IMR-90 (cell line): Measurements from ENCODE around the gene C7. TPM values are rescaled to one million over a fixed set of nuclear protein-coding genes. Genes with fewer than 3 reads are reported as not detected.

Experiments used
- ATAC-seq: fragments of 200-7000 bp; cut with Tn5 transposase; 2 replicates; pipeline ENCODE4 v1.9.1; 2020; ENCODE audit warnings: low read depth, mild to moderate bottlenecking, moderate library complexity
- BruUV-seq: library from RNA; stranded (reverse); fragments of 400-500 nt; replicated peaks from 2 replicates; lab custom pipeline; 2021; lab: Mats Ljungman, UMichigan
- CTCF ChIA-PET: fragments of 300-600 bp; formaldehyde crosslinking; extraction: SDS; loops from one replicate; lab custom pipeline; 2021; ENCODE audit warnings: antibody characterized with exemption; lab: Yijun Ruan, JAX
- POLR2A ChIA-PET: fragments of 300-600 bp; sonication (Branson Sonifier 250); formaldehyde crosslinking; loops from one replicate; lab custom pipeline; 2022; ENCODE audit warnings: antibody characterized with exemption; ENCODE audit not compliant: unreplicated experiment; lab: Charles Lee
- DNase-seq: peaks from one replicate; pipeline ENCODE4 v3.0.0; 2013
- H2AFZ ChIP-seq: replicated peaks from 2 replicates; pipeline ENCODE3; 2013; ENCODE audit warnings: low read length, mild to moderate bottlenecking; ENCODE audit not compliant: poor library complexity
- H2AK5ac ChIP-seq: 2 replicates; pipeline ENCODE4 v1.6.1; 2013; ENCODE audit warnings: low read depth, low read length, inconsistent platforms
- H2AK9ac ChIP-seq: replicated peaks from 2 replicates; pipeline ENCODE3; 2013; ENCODE audit warnings: mild to moderate bottlenecking, low read depth, low read length, moderate library complexity; ENCODE audit not compliant: poor library complexity
- H2BK120ac ChIP-seq: 2 replicates; pipeline ENCODE4 v1.6.1; 2013; ENCODE audit warnings: low read depth, low read length, inconsistent platforms
- H2BK15ac ChIP-seq: 3 replicates; pipeline ENCODE4 v1.6.1; 2013; ENCODE audit warnings: low read depth, low read length, inconsistent platforms
- H2BK20ac ChIP-seq: 2 replicates; pipeline ENCODE4 v1.6.1; 2013; ENCODE audit warnings: low read depth, mild to moderate bottlenecking, inconsistent platforms, low read length, moderate library complexity
- H2BK5ac ChIP-seq: 2 replicates; pipeline ENCODE4 v1.6.1; 2013; ENCODE audit warnings: mild to moderate bottlenecking, low read depth, low read length, inconsistent platforms; ENCODE audit not compliant: poor library complexity, severe bottlenecking
- H3K14ac ChIP-seq: replicated peaks from 2 replicates; pipeline ENCODE4 v1.6.1; 2013; ENCODE audit warnings: low read depth, low read length, inconsistent platforms
- H3K18ac ChIP-seq: 2 replicates; pipeline ENCODE4 v1.6.1; 2013; ENCODE audit warnings: low read depth, low read length, control low read depth
- H3K23ac ChIP-seq: 2 replicates; pipeline ENCODE4 v1.6.1; 2013; ENCODE audit warnings: low read depth, low read length, inconsistent platforms
- H3K27ac ChIP-seq: 2 replicates; pipeline ENCODE4 v1.5.1; 2013; ENCODE audit warnings: mild to moderate bottlenecking, control low read depth, low read length; ENCODE audit not compliant: insufficient read depth
- H3K27me3 ChIP-seq: 2 replicates; pipeline ENCODE4 v1.6.1; 2013; ENCODE audit warnings: low read length; ENCODE audit not compliant: control insufficient read depth, insufficient read depth
- H3K36me3 ChIP-seq: 2 replicates; pipeline ENCODE4 v1.6.1; 2013; ENCODE audit warnings: low read length, mixed read lengths; ENCODE audit not compliant: control insufficient read depth, insufficient read depth
- H3K4ac ChIP-seq: 2 replicates; pipeline ENCODE4 v1.6.1; 2013; ENCODE audit warnings: low read depth, low read length, inconsistent platforms
- H3K4me1 ChIP-seq: 2 replicates; pipeline ENCODE4 v1.6.1; 2013; ENCODE audit warnings: low read length, mixed read lengths; ENCODE audit not compliant: control insufficient read depth, insufficient read depth
- H3K4me2 ChIP-seq: 2 replicates; pipeline ENCODE4 v1.6.1; 2013; ENCODE audit warnings: low read depth, mild to moderate bottlenecking, control low read depth, low read length, moderate library complexity
- H3K4me3 ChIP-seq: 2 replicates; pipeline ENCODE4 v1.5.1; 2013; ENCODE audit warnings: low read depth, mild to moderate bottlenecking, control low read depth, low read length, moderate library complexity; ENCODE audit not compliant: insufficient read depth
- H3K56ac ChIP-seq: 2 replicates; pipeline ENCODE4 v1.6.1; 2013; ENCODE audit warnings: low read length, inconsistent platforms; ENCODE audit not compliant: insufficient read depth; ENCODE audit errors: extremely low read depth
- H3K79me1 ChIP-seq, 2 experiments: 2 replicates each; pipeline ENCODE4 v1.6.1; 2013; ENCODE audit warnings: low read length in 2 of 2, inconsistent platforms in 1 of 2, low read depth in 1 of 2
- H3K9ac ChIP-seq: 2 replicates; pipeline ENCODE4 v1.6.1; 2013; ENCODE audit warnings: low read depth, low read length, control low read depth
- H3K9me1 ChIP-seq: 2 replicates; pipeline ENCODE4 v1.6.1; 2013; ENCODE audit warnings: low read length, inconsistent platforms; ENCODE audit not compliant: insufficient read depth
- H3K9me3 ChIP-seq: 2 replicates; pipeline ENCODE4 v1.6.1; 2013; ENCODE audit warnings: low read length; ENCODE audit not compliant: control insufficient read depth, insufficient read depth
- H4K20me1 ChIP-seq: 2 replicates; pipeline ENCODE4 v1.6.1; 2013; ENCODE audit warnings: low read length, inconsistent platforms; ENCODE audit not compliant: insufficient read depth
- H4K5ac ChIP-seq: 2 replicates; pipeline ENCODE4 v1.6.1; 2013; ENCODE audit warnings: mild to moderate bottlenecking, low read depth, low read length, control low read depth
- H4K8ac ChIP-seq, 2 experiments: 2 replicates each; pipeline ENCODE4 v1.6.1; 2013; ENCODE audit warnings: low read depth in 2 of 2, low read length in 2 of 2, control low read depth in 1 of 2, inconsistent platforms in 1 of 2
- H4K91ac ChIP-seq: 2 replicates; pipeline ENCODE4 v1.6.1; 2013; ENCODE audit warnings: low read depth, low read length, inconsistent platforms; ENCODE audit not compliant: insufficient read depth
- BHLHE40 ChIP-seq: fragments of 150-350 bp; IDR thresholded peaks from 2 replicates; pipeline ENCODE4 v1.6.1; 2016; ENCODE audit warnings: mild to moderate bottlenecking, low read depth, low read length
- CEBPB ChIP-seq: IDR thresholded peaks from 2 replicates; pipeline ENCODE4 v1.6.1; 2012; ENCODE audit warnings: low read depth, low read length, improper control_type of control experiment
- CHD1 ChIP-seq: IDR thresholded peaks from 2 replicates; pipeline ENCODE4 v1.6.1; 2012; ENCODE audit warnings: low read depth, low read length, improper control_type of control experiment
- ELK1 ChIP-seq: fragments of 150-350 bp; IDR thresholded peaks from 2 replicates; pipeline ENCODE4 v1.6.1; 2016; ENCODE audit warnings: low read depth, mild to moderate bottlenecking, low read length, moderate library complexity, borderline replicate concordance
- FOS ChIP-seq: fragments of 150-350 bp; IDR thresholded peaks from 2 replicates; pipeline ENCODE4 v1.6.1; 2016; ENCODE audit warnings: low read depth, low read length
- MXI1 ChIP-seq: IDR thresholded peaks from 2 replicates; pipeline ENCODE4 v1.6.1; 2012; ENCODE audit warnings: low read depth, mild to moderate bottlenecking, low read length, moderate library complexity, borderline replicate concordance
- NFE2L2 ChIP-seq: fragments of 150-350 bp; IDR thresholded peaks from 2 replicates; pipeline ENCODE4 v1.6.1; 2016; ENCODE audit warnings: low read depth, mild to moderate bottlenecking, low read length
- RAD21 ChIP-seq: IDR thresholded peaks from 2 replicates; pipeline ENCODE4 v1.6.1; 2012; ENCODE audit warnings: low read length, improper control_type of control experiment
- RCOR1 ChIP-seq: IDR thresholded peaks from 2 replicates; pipeline ENCODE4 v1.6.1; 2012; ENCODE audit warnings: mild to moderate bottlenecking, low read length, improper control_type of control experiment; ENCODE audit not compliant: insufficient replicate concordance
- RFX5 ChIP-seq: IDR thresholded peaks from 2 replicates; pipeline ENCODE4 v1.8.0; 2012; ENCODE audit warnings: low read depth, mild to moderate bottlenecking, low read length, moderate library complexity
- WGBS, 2 experiments: methylation state at CpG; one replicate each; pipeline versions ENCODE4 v1.1.5 to v1.1.7; 2013; ENCODE audit warnings: missing lambda C conversion rate in 2 of 2; ENCODE audit not compliant: insufficient read length in 1 of 2; ENCODE audit errors: extremely low coverage in 2 of 2; 5-methylcytosine and 5-hydroxymethylcytosine counted together
- dilution Hi-C: fragments of 300-500 bp; cut with HindIII; formaldehyde crosslinking; loops from one replicate; pipeline ENCODE4 v1.14.3; 2018; ENCODE audit warnings: low sequenced_read_pairs; ENCODE audit not compliant: unreplicated experiment
- in situ Hi-C: fragments of 300-500 bp; cut with MboI; formaldehyde crosslinking; loops from 3 replicates; pipeline ENCODE4 v1.14.3; 2019; ENCODE audit warnings: low sequenced_read_pairs, inconsistent platforms, mixed read lengths
- intact Hi-C: fragments of 100-400 bp; cut with micrococcal nuclease; formaldehyde crosslinking; loops from 2 replicates; pipeline ENCODE4 v1.10.0; 2022
- polyA plus RNA-seq, 3 experiments: library from polyadenylated mRNA; depleted of rRNA; stranded (reverse); fragments of >200 nt; gene quantifications; 2 replicates each; pipeline ENCODE4 v1.2.3, GENCODE V29; 2012; ENCODE audit warnings: low replicate concordance in 1 of 3
- total RNA-seq: library from RNA; depleted of rRNA; stranded (reverse); fragments of >200 nt; gene quantifications from 2 replicates; pipeline ENCODE4 v1.2.3, GENCODE V29; 2012

Gene C7
- total and polyA plus RNA-seq, 2 of the 4 experiments (the other 2 are of a cell fraction) = 0.54 to 1.8 TPM

- no TSS peak for BruUV-seq
- intact Hi-C loops = loop anchor here (10.0 kb wide), 1 partner anchor 268 kb away; no protein-coding TSS in a partner anchor
- peak overlapping the region; percentile 36 to 74; a peak in 3 of 4 replicates for H4K8ac ChIP-seq
- POLR2A ChIA-PET = no interaction called here
- H3K4me3 ChIP-seq = no peak overlapping the region
- H3K79me1 ChIP-seq = no peaks in the 10 kb centered on the region
- H3K4me2 ChIP-seq = no peak overlapping the region
- H2BK20ac ChIP-seq = peak overlapping the region; percentile 86
- H2AK9ac ChIP-seq = no peak overlapping the region
- H2BK5ac ChIP-seq = peak overlapping the region; percentile 96
- peaks cover 13% of the 10 kb centered on the region for H3K9me1 ChIP-seq
- H2BK15ac ChIP-seq = peak overlapping the region; percentile 74; the same call in 2 of the 3 replicates
- H2AK5ac ChIP-seq = peak overlapping the region; percentile 82; the same call in 1 of the 2 replicates
- H4K20me1 ChIP-seq = no peaks in the 10 kb centered on the region
- peak overlapping the region; percentile 87; the same call in 1 of the 2 replicates for H3K18ac ChIP-seq
- peak overlapping the region; percentile 90; the same call in 1 of the 2 replicates for H4K5ac ChIP-seq
- TF ChIP-seq FOS (no peak), RCOR1 (no peak), RAD21 (no peak), MXI1 (no peak), ELK1 (no peak), CEBPB (no peak), RFX5 (no peak), BHLHE40 (no peak), CHD1 (no peak), NFE2L2 (no peak)
- in situ Hi-C loops = no loop called here
- H3K9me3 ChIP-seq = peaks cover 2% of the 10 kb centered on the region; the same call in 1 of the 2 replicates
- peak overlapping the region; percentile 91 for H4K91ac ChIP-seq
- DNase-seq (peak; percentile 31), ATAC-seq (no peak)
- CTCF ChIA-PET = interaction anchor here (0.5 to 0.9 kb wide), 2 partner anchors 21 to 82 kb away, joined by 3 to 4 read pairs; no protein-coding TSS in a partner anchor
- H3K9ac ChIP-seq = no peak overlapping the region
- H3K27ac ChIP-seq = no peak overlapping the region
- dilution Hi-C loops = no loop called here
- no peak overlapping the region for H2AFZ ChIP-seq
- H3K14ac ChIP-seq = peak overlapping the region; percentile 80
- H3K4ac ChIP-seq = peak overlapping the region; percentile 72; the same call in 1 of the 2 replicates
- H3K56ac ChIP-seq = no peak overlapping the region
- no peak overlapping the region for H3K23ac ChIP-seq
- H2BK120ac ChIP-seq = peak overlapping the region; percentile 94
- H3K27me3 ChIP-seq = no peaks in the 10 kb centered on the region
- no CpG with 5 or more reads among the region's 3 CpGs for WGBS, 2 experiments
- peaks cover 25% of the 10 kb centered on the region for H3K4me1 ChIP-seq
- no peaks in the 10 kb centered on the region for H3K36me3 ChIP-seq
Measured at GRCh38 chr5:40986666-40987065, 77.4 kb downstream of the C7 start.
